HepG2 (cell line): ENCODE measurements around the gene CLIP2. TPM values are rescaled to one million over a fixed set of nuclear protein-coding genes. Genes with fewer than 3 reads are reported as not detected.

Experiments
- EP300 ChIP-seq, 3 experiments: sonication (generic) in 1 of 3; formaldehyde crosslinking in 1 of 3; IDR thresholded peaks; 2 replicates each; pipeline versions ENCODE4 v1.5.1 to v1.6.1; 2011 to 2020; ENCODE audit warnings: low read depth in 2 of 3, low read length in 2 of 3, borderline replicate concordance in 1 of 3, improper control_type of control experiment in 1 of 3, mild to moderate bottlenecking in 1 of 3, missing genetic modification reagents in 1 of 3, moderate library complexity in 1 of 3
- FLYWCH1 ChIP-seq: sonication (generic); formaldehyde crosslinking; IDR thresholded peaks from 2 replicates; pipeline ENCODE4 v1.8.1; 2023; ENCODE audit warnings: mild to moderate bottlenecking, missing genetic modification reagents
- KLF6 ChIP-seq: IDR thresholded peaks from 2 replicates; pipeline ENCODE4 v1.8.0; 2016; ENCODE audit warnings: missing biosample characterization, missing genetic modification reagents
- KMT2A ChIP-seq: sonication (generic); formaldehyde crosslinking; IDR thresholded peaks from 2 replicates; pipeline ENCODE4 v1.4.0; 2020; ENCODE audit warnings: missing genetic modification reagents
- ONECUT2 ChIP-seq: sonication (generic); formaldehyde crosslinking; IDR thresholded peaks from 2 replicates; pipeline ENCODE4 v1.4.0; 2020; ENCODE audit warnings: missing genetic modification reagents
- PHF8 ChIP-seq: sonication (generic); formaldehyde crosslinking; IDR thresholded peaks from 2 replicates; pipeline ENCODE4 v1.5.0; 2020; ENCODE audit warnings: missing genetic modification reagents
- RBAK ChIP-seq: sonication (generic); formaldehyde crosslinking; IDR thresholded peaks from 2 replicates; pipeline ENCODE4 v1.5.1; 2020; ENCODE audit warnings: mild to moderate bottlenecking, missing genetic modification reagents
- SALL1 ChIP-seq: sonication (generic); formaldehyde crosslinking; IDR thresholded peaks from 2 replicates; pipeline ENCODE4 v1.8.0; 2022; ENCODE audit warnings: mild to moderate bottlenecking, missing genetic modification reagents
- SIX4 ChIP-seq: sonication (generic); formaldehyde crosslinking; IDR thresholded peaks from 2 replicates; pipeline ENCODE4 v1.4.0; 2020; ENCODE audit warnings: missing genetic modification reagents
- YEATS2 ChIP-seq: sonication (generic); formaldehyde crosslinking; IDR thresholded peaks from 2 replicates; pipeline ENCODE4 v1.4.0; 2020; ENCODE audit warnings: missing genetic modification reagents, borderline replicate concordance
- ZBTB44 ChIP-seq: sonication (generic); formaldehyde crosslinking; IDR thresholded peaks from 2 replicates; pipeline ENCODE4 v1.4.0; 2020; ENCODE audit warnings: missing genetic modification reagents
- ZNF124 ChIP-seq: sonication (generic); formaldehyde crosslinking; IDR thresholded peaks from 2 replicates; pipeline ENCODE4 v1.4.0; 2020; ENCODE audit warnings: missing genetic modification reagents
- ZNF350 ChIP-seq: sonication (generic); formaldehyde crosslinking; IDR thresholded peaks from 2 replicates; pipeline ENCODE4 v1.4.0; 2020; ENCODE audit warnings: mild to moderate bottlenecking, low read depth, missing genetic modification reagents, borderline replicate concordance
- ZNF468 ChIP-seq: sonication (generic); formaldehyde crosslinking; IDR thresholded peaks from 2 replicates; pipeline ENCODE4 v1.8.0; 2022; ENCODE audit warnings: mild to moderate bottlenecking, moderate library complexity, missing genetic modification reagents
- polyA plus RNA-seq, 8 experiments: library from polyadenylated mRNA; depleted of rRNA in 3 of 8; stranded (reverse) in 7 of 8; unstranded in 1 of 8; fragments of >200 nt; fragmentation: Illumina TruSeq in 4 of 8; extraction: Trizol in 4 of 8; gene quantifications; 2 replicates each; pipeline versions ENCODE4 v1.2.1 to v1.2.3, GENCODE V29; 2011 to 2016; ENCODE audit warnings: low read depth in 4 of 8, missing spikeins in 1 of 8, mixed read lengths in 1 of 8; ENCODE audit not compliant: insufficient read depth in 1 of 8
- total RNA-seq, 5 experiments: library from RNA; depleted of rRNA; stranded (reverse); fragments of >200 nt; fragmentation: Illumina TruSeq; extraction: Trizol; gene quantifications; 2 replicates each; pipeline ENCODE4 v1.2.3, GENCODE V29; 2016; ENCODE audit warnings: low read depth in 1 of 5
- TF ChIP-seq, protein P1 (sequence below): sonication (generic); formaldehyde crosslinking; conservative IDR thresholded peaks from 2 replicates; pipeline ENCODE4 v1.4.0; 2020; ENCODE audit warnings: missing genetic modification reagents
- TF ChIP-seq, protein P2 (sequence below): sonication (generic); formaldehyde crosslinking; IDR thresholded peaks from 2 replicates; pipeline ENCODE4 v1.5.0; 2020; ENCODE audit warnings: mild to moderate bottlenecking, missing genetic modification reagents
- TF ChIP-seq, protein P3 (sequence below): IDR thresholded peaks from 2 replicates; pipeline ENCODE4 v1.6.1; 2016
- TF ChIP-seq, protein P4 (sequence below): sonication (generic); formaldehyde crosslinking; IDR thresholded peaks from 2 replicates; pipeline ENCODE4 v1.8.0; 2023; ENCODE audit warnings: mild to moderate bottlenecking, missing genetic modification reagents
- TF ChIP-seq, protein P5 (sequence below): sonication (generic); formaldehyde crosslinking; IDR thresholded peaks from 2 replicates; pipeline ENCODE4 v1.8.0; 2022; ENCODE audit warnings: missing genetic modification reagents, mild to moderate bottlenecking, borderline replicate concordance

CLIP2 gene
- total and polyA plus RNA-seq, 2 of the 13 experiments (the other 11 are each of a cell fraction or from before 2014, with no cell fraction given) = 6.5 to 17.4 TPM

GRCh38 chr7:74294191-74294998, 5.2 kb downstream of the CLIP2 start (continued):
- TF ChIP-seq FLYWCH1 (no peak), YEATS2 (CRISPR knock-in tag) (no peak), KLF6 (CRISPR knock-in tag) (no peak), ZNF468 (CRISPR knock-in tag) (no peak), SIX4 (0 out of 2 replicates have a peak, but pooled peaks have one; percentile 50), SALL1 (CRISPR knock-in tag) (peak; percentile 93), EP300 (IDR thresholded peaks at IDR 0.05; ENCODE audit: low read depth in 2 of 2, low read length in 2 of 2) (peak; percentile 17 to 80; a peak in 2 of 4 replicates), EP300 (CRISPR knock-in tag; IDR thresholded peaks at IDR 0.05; ENCODE audit: borderline replicate concordance) (no peak), RBAK (no peak), ONECUT2 (CRISPR knock-in tag) (peak; percentile 95), ZBTB44 (no peak), PHF8 (CRISPR knock-in tag) (no peak), KMT2A (no peak), ZNF350 (CRISPR knock-in tag) (peak; percentile 82; the same call in 1 of the 2 replicates), ZNF124 (CRISPR knock-in tag) (no peak)
- TF ChIP-seq, protein P1, sequence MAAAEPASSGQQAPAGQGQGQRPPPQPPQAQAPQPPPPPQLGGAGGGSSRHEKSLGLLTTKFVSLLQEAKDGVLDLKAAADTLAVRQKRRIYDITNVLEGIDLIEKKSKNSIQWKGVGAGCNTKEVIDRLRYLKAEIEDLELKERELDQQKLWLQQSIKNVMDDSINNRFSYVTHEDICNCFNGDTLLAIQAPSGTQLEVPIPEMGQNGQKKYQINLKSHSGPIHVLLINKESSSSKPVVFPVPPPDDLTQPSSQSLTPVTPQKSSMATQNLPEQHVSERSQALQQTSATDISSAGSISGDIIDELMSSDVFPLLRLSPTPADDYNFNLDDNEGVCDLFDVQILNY (CRISPR knock-in tag) = no peak
- TF ChIP-seq, protein P2, sequence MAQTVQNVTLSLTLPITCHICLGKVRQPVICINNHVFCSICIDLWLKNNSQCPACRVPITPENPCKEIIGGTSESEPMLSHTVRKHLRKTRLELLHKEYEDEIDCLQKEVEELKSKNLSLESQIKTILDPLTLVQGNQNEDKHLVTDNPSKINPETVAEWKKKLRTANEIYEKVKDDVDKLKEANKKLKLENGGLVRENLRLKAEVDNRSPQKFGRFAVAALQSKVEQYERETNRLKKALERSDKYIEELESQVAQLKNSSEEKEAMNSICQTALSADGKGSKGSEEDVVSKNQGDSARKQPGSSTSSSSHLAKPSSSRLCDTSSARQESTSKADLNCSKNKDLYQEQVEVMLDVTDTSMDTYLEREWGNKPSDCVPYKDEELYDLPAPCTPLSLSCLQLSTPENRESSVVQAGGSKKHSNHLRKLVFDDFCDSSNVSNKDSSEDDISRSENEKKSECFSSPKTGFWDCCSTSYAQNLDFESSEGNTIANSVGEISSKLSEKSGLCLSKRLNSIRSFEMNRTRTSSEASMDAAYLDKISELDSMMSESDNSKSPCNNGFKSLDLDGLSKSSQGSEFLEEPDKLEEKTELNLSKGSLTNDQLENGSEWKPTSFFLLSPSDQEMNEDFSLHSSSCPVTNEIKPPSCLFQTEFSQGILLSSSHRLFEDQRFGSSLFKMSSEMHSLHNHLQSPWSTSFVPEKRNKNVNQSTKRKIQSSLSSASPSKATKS (CRISPR knock-in tag) = no peak; the same call in 1 of the 2 replicates
- TF ChIP-seq, protein P3, sequence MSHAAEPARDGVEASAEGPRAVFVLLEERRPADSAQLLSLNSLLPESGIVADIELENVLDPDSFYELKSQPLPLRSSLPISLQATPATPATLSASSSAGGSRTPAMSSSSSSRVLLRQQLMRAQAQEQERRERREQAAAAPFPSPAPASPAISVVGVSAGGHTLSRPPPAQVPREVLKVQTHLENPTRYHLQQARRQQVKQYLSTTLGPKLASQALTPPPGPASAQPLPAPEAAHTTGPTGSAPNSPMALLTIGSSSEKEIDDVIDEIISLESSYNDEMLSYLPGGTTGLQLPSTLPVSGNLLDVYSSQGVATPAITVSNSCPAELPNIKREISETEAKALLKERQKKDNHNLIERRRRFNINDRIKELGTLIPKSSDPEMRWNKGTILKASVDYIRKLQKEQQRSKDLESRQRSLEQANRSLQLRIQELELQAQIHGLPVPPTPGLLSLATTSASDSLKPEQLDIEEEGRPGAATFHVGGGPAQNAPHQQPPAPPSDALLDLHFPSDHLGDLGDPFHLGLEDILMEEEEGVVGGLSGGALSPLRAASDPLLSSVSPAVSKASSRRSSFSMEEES = no peak
- TF ChIP-seq, protein P4, sequence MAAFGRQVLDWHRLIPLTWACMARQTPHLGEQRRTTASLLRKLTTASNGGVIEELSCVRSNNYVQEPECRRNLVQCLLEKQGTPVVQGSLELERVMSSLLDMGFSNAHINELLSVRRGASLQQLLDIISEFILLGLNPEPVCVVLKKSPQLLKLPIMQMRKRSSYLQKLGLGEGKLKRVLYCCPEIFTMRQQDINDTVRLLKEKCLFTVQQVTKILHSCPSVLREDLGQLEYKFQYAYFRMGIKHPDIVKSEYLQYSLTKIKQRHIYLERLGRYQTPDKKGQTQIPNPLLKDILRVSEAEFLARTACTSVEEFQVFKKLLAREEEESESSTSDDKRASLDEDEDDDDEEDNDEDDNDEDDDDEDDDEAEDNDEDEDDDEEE (CRISPR knock-in tag) = no peak
- TF ChIP-seq, protein P5, sequence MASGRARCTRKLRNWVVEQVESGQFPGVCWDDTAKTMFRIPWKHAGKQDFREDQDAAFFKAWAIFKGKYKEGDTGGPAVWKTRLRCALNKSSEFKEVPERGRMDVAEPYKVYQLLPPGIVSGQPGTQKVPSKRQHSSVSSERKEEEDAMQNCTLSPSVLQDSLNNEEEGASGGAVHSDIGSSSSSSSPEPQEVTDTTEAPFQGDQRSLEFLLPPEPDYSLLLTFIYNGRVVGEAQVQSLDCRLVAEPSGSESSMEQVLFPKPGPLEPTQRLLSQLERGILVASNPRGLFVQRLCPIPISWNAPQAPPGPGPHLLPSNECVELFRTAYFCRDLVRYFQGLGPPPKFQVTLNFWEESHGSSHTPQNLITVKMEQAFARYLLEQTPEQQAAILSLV (CRISPR knock-in tag) = no peak
